Fibroblast of villous mesenchyme (primary cell): ENCODE results near the gene ZNF821. TPM values are rescaled to one million over a fixed set of nuclear protein-coding genes. Genes with fewer than 3 reads are reported as not detected.
A peak's percentile ranks its signal among the peaks of the same experiment; 100 is the strongest.
"Not testable (repeated sequence)": the region's sequence is repeated elsewhere in the genome, so short reads cannot be mapped to it uniquely, and the experiment has no call there.

Source experiments
- DNase-seq: peaks from one replicate; pipeline ENCODE4 v3.0.0-alpha.2; 2010; ENCODE audit warnings: low read depth
- H3K4me3 ChIP-seq: 2 replicates; pipeline ENCODE4 v1.5.1; 2011; ENCODE audit warnings: low read depth, mild to moderate bottlenecking, low read length
- total RNA-seq: library from RNA; depleted of rRNA; stranded (reverse); fragments of >200 nt; gene quantifications from 2 replicates; pipeline ENCODE4 v1.2.3, GENCODE V29; 2012
- TF ChIP-seq, protein P1 (sequence below): IDR thresholded peaks from 2 replicates; pipeline ENCODE4 v1.5.1; 2012; ENCODE audit warnings: low read depth, mild to moderate bottlenecking, low read length; ENCODE audit not compliant: insufficient read depth

ZNF821 gene
- total RNA-seq, 1 donor, result 3.9 TPM

DNA sequence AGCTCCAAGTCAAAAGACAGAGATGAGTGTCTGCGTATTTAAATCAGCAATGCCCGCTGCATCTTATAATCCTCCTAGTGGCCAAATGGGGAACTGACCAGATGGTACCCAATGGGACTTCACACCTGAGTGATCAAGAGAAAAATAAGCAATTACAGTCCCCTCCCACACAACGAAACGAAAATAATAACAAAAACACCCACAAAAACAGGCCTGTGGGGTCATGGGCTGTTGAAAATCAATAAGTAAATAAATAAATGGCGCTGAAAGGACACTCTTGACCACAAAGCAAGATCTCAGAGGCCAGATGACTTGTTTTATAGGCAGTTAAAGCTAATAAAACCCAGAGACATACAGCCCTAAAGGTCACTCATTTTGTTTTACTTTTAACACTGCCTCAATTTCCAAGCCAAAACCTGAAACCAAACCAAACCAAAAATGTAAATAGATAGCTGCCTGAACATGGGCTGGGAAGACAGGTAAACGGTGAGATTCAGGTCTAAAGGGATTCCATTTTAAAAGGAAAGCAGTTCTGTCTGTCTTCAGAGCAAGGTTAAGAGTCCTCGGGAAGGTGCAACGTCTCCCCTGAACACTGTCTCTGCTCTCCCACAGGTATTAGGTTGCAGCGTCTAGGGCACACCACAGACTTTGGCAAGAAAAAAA, 1.3 kb downstream of the ZNF821 start:
- H3K4me3 ChIP-seq, result peak overlapping the region; percentile 89
- TF ChIP-seq, protein P1, sequence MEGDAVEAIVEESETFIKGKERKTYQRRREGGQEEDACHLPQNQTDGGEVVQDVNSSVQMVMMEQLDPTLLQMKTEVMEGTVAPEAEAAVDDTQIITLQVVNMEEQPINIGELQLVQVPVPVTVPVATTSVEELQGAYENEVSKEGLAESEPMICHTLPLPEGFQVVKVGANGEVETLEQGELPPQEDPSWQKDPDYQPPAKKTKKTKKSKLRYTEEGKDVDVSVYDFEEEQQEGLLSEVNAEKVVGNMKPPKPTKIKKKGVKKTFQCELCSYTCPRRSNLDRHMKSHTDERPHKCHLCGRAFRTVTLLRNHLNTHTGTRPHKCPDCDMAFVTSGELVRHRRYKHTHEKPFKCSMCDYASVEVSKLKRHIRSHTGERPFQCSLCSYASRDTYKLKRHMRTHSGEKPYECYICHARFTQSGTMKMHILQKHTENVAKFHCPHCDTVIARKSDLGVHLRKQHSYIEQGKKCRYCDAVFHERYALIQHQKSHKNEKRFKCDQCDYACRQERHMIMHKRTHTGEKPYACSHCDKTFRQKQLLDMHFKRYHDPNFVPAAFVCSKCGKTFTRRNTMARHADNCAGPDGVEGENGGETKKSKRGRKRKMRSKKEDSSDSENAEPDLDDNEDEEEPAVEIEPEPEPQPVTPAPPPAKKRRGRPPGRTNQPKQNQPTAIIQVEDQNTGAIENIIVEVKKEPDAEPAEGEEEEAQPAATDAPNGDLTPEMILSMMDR, result peak; percentile 93
- DNase-seq, result peak; percentile 78

DNA sequence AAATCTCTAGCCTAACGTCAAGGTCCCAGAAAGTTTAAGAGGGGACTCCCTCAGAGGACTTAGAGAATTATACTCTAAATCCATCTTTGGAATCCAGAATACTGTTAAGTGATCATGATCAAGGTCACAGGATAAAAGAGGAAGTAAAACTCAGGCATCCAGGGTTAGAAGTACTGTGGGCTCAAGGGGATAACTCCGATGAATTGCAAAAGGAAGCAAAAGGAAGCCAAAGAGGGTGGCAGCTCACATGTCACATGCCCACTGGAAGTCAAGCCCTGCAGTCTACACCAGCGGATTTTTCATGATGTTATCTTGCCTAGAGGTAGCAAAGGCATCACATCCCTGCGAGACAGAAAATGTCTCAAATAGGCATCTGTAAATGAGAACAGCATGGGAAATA, 3.8 kb downstream of the ZNF821 start:
- DNase-seq, result no peak
- H3K4me3 ChIP-seq, result no peak overlapping the region
- TF ChIP-seq, protein P1, result no peak

DNA sequence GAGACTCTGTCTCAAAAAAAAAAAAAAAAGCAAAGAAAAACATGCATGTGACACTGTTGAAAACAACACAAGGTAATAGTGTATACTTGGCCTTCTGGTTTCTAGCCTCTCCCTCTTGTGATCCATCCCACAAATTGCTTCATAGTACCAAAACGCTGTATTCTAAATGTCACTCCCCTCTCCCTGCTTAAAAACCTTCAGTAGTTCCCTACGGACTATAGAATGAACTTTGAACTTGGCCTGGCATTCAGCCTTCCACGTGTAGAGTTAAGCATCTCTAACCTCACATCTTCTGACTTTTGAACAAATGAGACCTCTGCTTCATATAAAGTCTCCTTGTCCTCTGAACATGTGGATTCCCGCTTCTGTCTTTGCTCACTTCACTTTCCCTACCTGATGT, 5.1 kb downstream of the ZNF821 start:
- TF ChIP-seq, protein P1, result no peak
- no peak for DNase-seq
- no peak overlapping the region for H3K4me3 ChIP-seq

DNA sequence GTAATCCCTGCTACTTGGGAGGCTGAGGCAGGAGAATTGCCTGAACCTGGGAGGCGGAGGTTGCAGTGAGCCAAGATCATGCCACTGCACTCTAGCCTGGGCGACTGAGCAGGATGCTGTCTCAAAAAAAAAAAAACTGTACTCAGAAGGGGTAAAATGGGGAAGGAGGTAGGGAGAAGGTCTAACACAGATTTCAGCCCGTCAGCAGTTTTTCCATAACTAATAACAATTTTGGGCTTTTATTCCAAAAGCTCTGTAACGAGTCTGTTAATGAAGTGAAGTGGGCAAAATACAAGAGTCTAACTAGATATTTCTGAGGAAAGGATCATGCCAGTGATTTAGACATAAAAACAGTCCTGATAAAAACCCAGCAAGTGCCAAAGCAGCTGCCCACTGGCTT, 10.8 kb downstream of the ZNF821 start:
- no peak for DNase-seq
- TF ChIP-seq, protein P1, result no peak
- no peak overlapping the region for H3K4me3 ChIP-seq

DNA sequence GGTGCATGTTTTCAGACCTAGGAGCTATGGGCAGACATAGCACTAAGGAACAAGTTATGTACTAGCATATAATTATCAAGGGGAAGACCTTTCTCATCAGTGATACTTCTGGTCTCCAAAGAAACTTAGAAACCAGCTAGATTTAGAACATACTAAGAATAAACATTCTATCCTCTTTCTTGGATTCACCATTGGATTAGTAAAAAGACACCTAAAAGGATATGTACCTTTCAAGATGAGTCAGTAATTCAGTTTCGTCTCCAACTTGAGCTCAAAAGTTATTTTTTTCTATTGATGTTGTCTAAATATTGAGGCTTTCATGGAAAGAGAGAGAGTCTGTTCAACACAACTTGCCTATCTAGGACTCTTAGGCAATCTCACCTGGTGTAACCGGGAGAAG, 13.2 kb downstream of the ZNF821 start:
- no peak for DNase-seq
- H3K4me3 ChIP-seq, result no peak overlapping the region
- TF ChIP-seq, protein P1, result no peak

DNA sequence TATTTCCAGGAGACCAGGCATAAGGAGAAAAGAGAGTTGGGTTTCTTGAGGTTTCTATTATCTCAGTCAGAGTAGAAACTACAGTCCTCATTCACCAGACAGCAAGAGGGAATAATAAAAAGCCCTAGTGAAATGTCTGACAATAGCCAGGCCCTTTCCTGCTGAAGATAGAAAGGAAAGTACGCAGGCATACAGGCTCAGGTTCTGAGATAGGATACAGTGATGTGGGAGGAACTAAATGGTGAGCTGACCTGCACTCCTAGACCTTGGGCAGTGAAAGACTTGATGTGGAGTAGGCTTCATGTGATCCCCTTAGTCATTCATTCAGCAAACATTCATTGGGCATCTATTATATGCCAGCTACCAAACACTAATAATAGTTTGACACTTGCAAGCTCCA, 14.9 kb downstream of the ZNF821 start:
- no peak for DNase-seq
- H3K4me3 ChIP-seq, result no peak overlapping the region
- TF ChIP-seq, protein P1, result no peak

DNA sequence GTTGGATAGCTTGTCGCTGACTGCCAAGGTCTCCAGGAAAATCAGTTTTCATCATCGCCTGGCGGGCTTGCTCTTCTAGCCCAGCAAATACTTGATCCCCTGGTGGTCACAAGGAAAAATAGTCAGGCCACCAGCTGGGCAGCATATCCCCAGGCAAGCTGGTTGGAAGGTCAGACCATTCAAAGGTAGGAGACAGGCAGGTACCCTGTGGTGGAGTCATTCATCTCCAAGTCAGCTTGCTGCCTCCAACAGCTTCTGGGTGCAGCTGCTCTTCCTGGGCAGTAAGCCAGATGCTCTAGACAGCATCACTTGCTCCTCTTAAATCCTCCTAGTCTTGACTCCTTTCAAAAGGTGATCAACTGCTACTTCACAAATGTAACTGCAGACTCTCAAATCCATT, 16.0 kb downstream of the ZNF821 start:
- DNase-seq, result no peak
- no peak overlapping the region for H3K4me3 ChIP-seq
- TF ChIP-seq, protein P1, result peak; percentile 11

DNA sequence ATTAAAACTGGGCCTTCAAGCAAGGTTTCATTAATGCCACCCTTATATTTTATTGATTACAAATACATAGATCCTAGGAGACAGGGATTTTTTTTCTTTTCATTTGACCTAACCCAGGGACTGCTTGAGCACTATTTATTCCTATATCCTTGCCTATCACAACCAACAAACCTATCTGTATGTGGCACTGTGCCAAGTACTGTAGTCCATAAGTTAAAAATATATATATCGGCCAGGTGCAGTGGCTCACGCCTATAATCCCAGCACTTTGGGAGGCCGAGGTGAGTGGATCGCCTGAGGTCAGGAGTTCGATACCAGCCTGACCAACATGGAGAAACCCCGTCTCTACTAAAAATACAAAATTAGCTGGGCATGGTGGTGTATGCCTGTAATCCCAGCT, 16.8 kb downstream of the ZNF821 start:
- DNase-seq, H3K4me3 ChIP-seq: not testable (repeated sequence)
